GM23248 (cell line): ENCODE measurements around the gene YY2. TPM values are rescaled to one million over a fixed set of nuclear protein-coding genes. Genes with fewer than 3 reads are reported as not detected.

ENCODE experiments used
- DNase-seq: peaks from one replicate; pipeline ENCODE4 v3.0.0-alpha.2; 2015
- H2AFZ ChIP-seq: fragments of 200-600 bp; sonication (generic); 2 replicates; pipeline ENCODE4 v1.6.1; 2016; ENCODE audit warnings: antibody characterized with exemption
- H3F3A ChIP-seq: fragments of 200-600 bp; sonication (generic); 2 replicates; pipeline ENCODE4 v1.6.1; 2016; ENCODE audit warnings: mild to moderate bottlenecking, antibody characterized with exemption, mixed run types; ENCODE audit not compliant: insufficient read depth
- H3K27ac ChIP-seq: fragments of 200-600 bp; sonication (generic); 2 replicates; pipeline ENCODE4 v1.5.1; 2016; ENCODE audit warnings: mild to moderate bottlenecking
- H3K27me3 ChIP-seq: fragments of 200-600 bp; sonication (generic); replicated peaks from 2 replicates; pipeline ENCODE4 v1.6.1; 2016; ENCODE audit warnings: mild to moderate bottlenecking; ENCODE audit not compliant: insufficient read depth
- H3K36me3 ChIP-seq: fragments of 200-600 bp; sonication (generic); 2 replicates; pipeline ENCODE4 v1.6.1; 2016; ENCODE audit warnings: low read depth, mild to moderate bottlenecking
- H3K4me1 ChIP-seq: fragments of 200-600 bp; sonication (generic); 2 replicates; pipeline ENCODE4 v1.6.1; 2016; ENCODE audit warnings: mild to moderate bottlenecking; ENCODE audit not compliant: insufficient read depth
- H3K4me2 ChIP-seq: fragments of 200-600 bp; sonication (generic); one replicate; pipeline ENCODE4 v1.6.1; 2016; ENCODE audit warnings: mild to moderate bottlenecking; ENCODE audit not compliant: unreplicated experiment
- H3K4me3 ChIP-seq: fragments of 200-600 bp; sonication (generic); 2 replicates; pipeline ENCODE4 v1.5.1; 2016; ENCODE audit warnings: mild to moderate bottlenecking
- H3K79me2 ChIP-seq: fragments of 200-600 bp; sonication (generic); 2 replicates; pipeline ENCODE4 v1.6.1; 2016; ENCODE audit warnings: mild to moderate bottlenecking; ENCODE audit not compliant: insufficient read depth
- H3K9ac ChIP-seq: fragments of 200-600 bp; sonication (generic); 2 replicates; pipeline ENCODE4 v1.6.1; 2016; ENCODE audit warnings: mild to moderate bottlenecking
- H3K9me2 ChIP-seq: fragments of 200-600 bp; sonication (generic); 2 replicates; pipeline ENCODE4 v1.6.1; 2016; ENCODE audit warnings: mixed run types, mild to moderate bottlenecking, moderate library complexity; ENCODE audit not compliant: insufficient read depth
- H3K9me3 ChIP-seq: fragments of 200-600 bp; sonication (generic); one replicate; pipeline ENCODE4 v1.6.1; 2017; ENCODE audit warnings: low read depth
- H4K20me1 ChIP-seq: fragments of 200-600 bp; sonication (generic); 2 replicates; pipeline ENCODE4 v1.6.0; 2016; ENCODE audit not compliant: insufficient read depth
- EZH2 ChIP-seq: fragments of 200-600 bp; sonication (generic); IDR thresholded peaks from 2 replicates; pipeline ENCODE4 v1.6.1; 2018; ENCODE audit warnings: antibody characterized with exemption, mild to moderate bottlenecking; ENCODE audit not compliant: insufficient read depth, poor library complexity, severe bottlenecking
- EZH2phosphoT487 ChIP-seq: fragments of 200-600 bp; sonication (generic); IDR thresholded peaks from 2 replicates; pipeline ENCODE4 v1.6.1; 2018; ENCODE audit warnings: antibody characterized with exemption, moderate library complexity, mild to moderate bottlenecking, low read depth; ENCODE audit not compliant: insufficient read depth
- WGBS, 2 experiments: methylation state at CpG; one replicate each; pipeline ENCODE4 v1.1.6; 2015 to 2017; ENCODE audit warnings: low lambda C conversion rate in 2 of 2, low coverage in 1 of 2; ENCODE audit errors: missing lambda C conversion rate in 2 of 2; 5-methylcytosine and 5-hydroxymethylcytosine counted together
- in situ Hi-C: fragments of 300-500 bp; cut with MboI; formaldehyde crosslinking; loops from 2 replicates; pipeline ENCODE4 v1.15.0; 2020
- polyA plus RNA-seq: library from polyadenylated mRNA; unstranded; fragments of >200 nt; fragmentation: Nextera tagmentation; extraction: Ambion mirVana; gene quantifications from 2 replicates; pipeline ENCODE4 v1.2.1, GENCODE V29; 2016
- total RNA-seq: library from RNA; depleted of rRNA; stranded (reverse); fragments of >200 nt; shearing (Covaris generic); gene quantifications from 2 replicates; pipeline ENCODE4 v1.2.3, GENCODE V29; 2014; rRNA removed

YY2 gene
- total RNA-seq = 0.38 and 1.4 TPM in 2 replicates
- 1.5 and 1.9 TPM in 2 replicates for polyA plus RNA-seq

- H2AFZ ChIP-seq = no peak within 1 kb of the TSS
- no peaks in the 10 kb centered on the region for H3K79me2 ChIP-seq
- no peaks in the 10 kb centered on the region for H3F3A ChIP-seq
- TF ChIP-seq EZH2phosphoT487 (no peak), EZH2 (no peak)
- in situ Hi-C loops = no loop called here
- H3K4me3 ChIP-seq = no peak within 1 kb of the TSS
- no peak within 1 kb of the TSS for H3K9ac ChIP-seq
- H3K9me3 ChIP-seq = no peaks in the 10 kb centered on the region
- H4K20me1 ChIP-seq = no peaks in the 10 kb centered on the region
- no peaks in the 10 kb centered on the region for H3K4me1 ChIP-seq
- 0 out of 2 replicates have a peak, but pooled peaks cover 16% of the 10 kb centered on the region for H3K36me3 ChIP-seq
- no peak within 1 kb of the TSS for H3K4me2 ChIP-seq
- H3K27me3 ChIP-seq = no peaks in the 10 kb centered on the region
- H3K9me2 ChIP-seq = no peaks in the 10 kb centered on the region
- H3K27ac ChIP-seq = no peak within 1 kb of the TSS
- DNase-seq = no peak
- 95 to 99% methylated on average over 4 to 29 of the region's 29 CpGs for WGBS, 2 experiments
Observed at GRCh38 chrX:21855937-21856415, at the start of gene YY2. YY2 (plus strand) TSS chrX:21855987; CDS start chrX:21856485, 498 bp downstream.

GRCh38 chrX:21806691-21807090 lies 49.1 kb upstream of the YY2 start:
- Histone ChIP-seq H3K36me3 (no peaks in the 10 kb centered on the region), H4K20me1 (no peaks in the 10 kb centered on the region), H3K9ac (no peak overlapping the region), H3K79me2 (no peaks in the 10 kb centered on the region), H3K4me1 (no peaks in the 10 kb centered on the region), H3F3A (no peaks in the 10 kb centered on the region), H3K9me2 (no peaks in the 10 kb centered on the region), H3K4me2 (no peak overlapping the region), H3K4me3 (no peak overlapping the region), H2AFZ (no peak overlapping the region), H3K27me3 (no peaks in the 10 kb centered on the region), H3K9me3 (no peaks in the 10 kb centered on the region), H3K27ac (no peak overlapping the region)
- DNase-seq = peak; percentile 26
- in situ Hi-C loops = no loop called here
- no peak for TF ChIP-seq EZH2phosphoT487
- no peak for TF ChIP-seq EZH2

- H3K4me1 ChIP-seq = no peaks in the 10 kb centered on the region
- no peaks in the 10 kb centered on the region for H3K36me3 ChIP-seq
- H3F3A ChIP-seq = no peaks in the 10 kb centered on the region
- H3K79me2 ChIP-seq = no peaks in the 10 kb centered on the region
- H3K9me3 ChIP-seq = no peaks in the 10 kb centered on the region
- WGBS, 2 experiments = 0 to 9% methylated on average over 1 of the region's 1 CpG
- H3K4me3 ChIP-seq = no peak overlapping the region
- TF ChIP-seq EZH2 (no peak), EZH2phosphoT487 (no peak)
- H3K27me3 ChIP-seq = no peaks in the 10 kb centered on the region
- no peak for DNase-seq
- no peaks in the 10 kb centered on the region for H4K20me1 ChIP-seq
- no peak overlapping the region for H3K4me2 ChIP-seq
- no peak overlapping the region for H2AFZ ChIP-seq
- no peak overlapping the region for H3K27ac ChIP-seq
- H3K9ac ChIP-seq = no peak overlapping the region
- in situ Hi-C loops = no loop called here
- no peaks in the 10 kb centered on the region for H3K9me2 ChIP-seq
Observed at GRCh38 chrX:21811832-21812231, 44.0 kb upstream of the YY2 start.

GRCh38 chrX:21812628-21813027 lies 43.2 kb upstream of the YY2 start:
- no peaks in the 10 kb centered on the region for H3K36me3 ChIP-seq
- no peaks in the 10 kb centered on the region for H3K4me1 ChIP-seq
- no peak overlapping the region for H3K4me2 ChIP-seq
- H3K9ac ChIP-seq = no peak overlapping the region
- no peak overlapping the region for H2AFZ ChIP-seq
- no peaks in the 10 kb centered on the region for H3F3A ChIP-seq
- no peak for DNase-seq
- no peaks in the 10 kb centered on the region for H4K20me1 ChIP-seq
- no peak overlapping the region for H3K27ac ChIP-seq
- in situ Hi-C loops = no loop called here
- H3K9me2 ChIP-seq = no peaks in the 10 kb centered on the region
- no peaks in the 10 kb centered on the region for H3K9me3 ChIP-seq
- no peaks in the 10 kb centered on the region for H3K79me2 ChIP-seq
- TF ChIP-seq EZH2 = no peak
- TF ChIP-seq EZH2phosphoT487 = no peak
- WGBS, 2 experiments = 62 to 76% methylated on average over 2 of the region's 2 CpGs
- H3K4me3 ChIP-seq = no peak overlapping the region
- H3K27me3 ChIP-seq = no peaks in the 10 kb centered on the region
